ENCODE data around the gene PSME2. TPM values are rescaled to one million over a fixed set of nuclear protein-coding genes. Genes with fewer than 3 reads are reported as not detected.
A peak's percentile ranks its signal among the peaks of the same experiment; 100 is the strongest.

Gene PSME2
- total and polyA plus RNA-seq, 2 of the 13 experiments (the other 11 are each of a cell fraction or from before 2014, with no cell fraction given), result 332 to 716 TPM

GRCh38 chr14:24146453-24146977 is at the start of gene PSME2 (continued):
- TF ChIP-seq, protein P1, sequence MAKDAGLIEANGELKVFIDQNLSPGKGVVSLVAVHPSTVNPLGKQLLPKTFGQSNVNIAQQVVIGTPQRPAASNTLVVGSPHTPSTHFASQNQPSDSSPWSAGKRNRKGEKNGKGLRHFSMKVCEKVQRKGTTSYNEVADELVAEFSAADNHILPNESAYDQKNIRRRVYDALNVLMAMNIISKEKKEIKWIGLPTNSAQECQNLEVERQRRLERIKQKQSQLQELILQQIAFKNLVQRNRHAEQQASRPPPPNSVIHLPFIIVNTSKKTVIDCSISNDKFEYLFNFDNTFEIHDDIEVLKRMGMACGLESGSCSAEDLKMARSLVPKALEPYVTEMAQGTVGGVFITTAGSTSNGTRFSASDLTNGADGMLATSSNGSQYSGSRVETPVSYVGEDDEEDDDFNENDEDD (CRISPR knock-in tag; IDR thresholded peaks at IDR 0.05; ENCODE audit: borderline replicate concordance), result peak; percentile 47; the same call in 1 of the 2 replicates
- TF ChIP-seq ZHX2 (IDR thresholded peaks at IDR 0.05; ENCODE audit: low read depth) (peak; percentile 2; the same call in 1 of the 2 replicates), ZHX2 (CRISPR knock-in tag; IDR thresholded peaks at IDR 0.05; ENCODE audit: borderline replicate concordance) (no peak), BCL6 (CRISPR knock-in tag; IDR thresholded peaks at IDR 0.05) (peak; percentile 48), SRSF1 (optimal IDR thresholded peaks at IDR 0.05; ENCODE audit: low read depth, low read length) (peak; percentile 98), CBX2 (IDR thresholded peaks at IDR 0.05; ENCODE audit: low read depth, low read length) (no peak), CBX2 (CRISPR knock-in tag; IDR thresholded peaks at IDR 0.05; ENCODE audit: low read depth) (0 out of 2 replicates have a peak, but pooled peaks have one; percentile 18), SP5 (CRISPR knock-in tag; IDR thresholded peaks at IDR 0.05; ENCODE audit: borderline replicate concordance, low read depth) (peak; percentile 95), MNT (IDR thresholded peaks at IDR 0.05) (peak; percentile 67), ETV5 (CRISPR knock-in tag; IDR thresholded peaks at IDR 0.05; ENCODE audit: borderline replicate concordance) (0 out of 2 replicates have a peak, but pooled peaks have one; percentile 6), PAX8 (CRISPR knock-in tag; IDR thresholded peaks at IDR 0.05; ENCODE audit: borderline replicate concordance) (no peak; the same call in 1 of the 2 replicates), CREB3 (CRISPR knock-in tag; IDR thresholded peaks at IDR 0.05) (no peak), CEBPG (CRISPR knock-in tag; IDR thresholded peaks at IDR 0.05) (peak; percentile 38; the same call in 1 of the 2 replicates)
- TF ChIP-seq, protein P2, sequence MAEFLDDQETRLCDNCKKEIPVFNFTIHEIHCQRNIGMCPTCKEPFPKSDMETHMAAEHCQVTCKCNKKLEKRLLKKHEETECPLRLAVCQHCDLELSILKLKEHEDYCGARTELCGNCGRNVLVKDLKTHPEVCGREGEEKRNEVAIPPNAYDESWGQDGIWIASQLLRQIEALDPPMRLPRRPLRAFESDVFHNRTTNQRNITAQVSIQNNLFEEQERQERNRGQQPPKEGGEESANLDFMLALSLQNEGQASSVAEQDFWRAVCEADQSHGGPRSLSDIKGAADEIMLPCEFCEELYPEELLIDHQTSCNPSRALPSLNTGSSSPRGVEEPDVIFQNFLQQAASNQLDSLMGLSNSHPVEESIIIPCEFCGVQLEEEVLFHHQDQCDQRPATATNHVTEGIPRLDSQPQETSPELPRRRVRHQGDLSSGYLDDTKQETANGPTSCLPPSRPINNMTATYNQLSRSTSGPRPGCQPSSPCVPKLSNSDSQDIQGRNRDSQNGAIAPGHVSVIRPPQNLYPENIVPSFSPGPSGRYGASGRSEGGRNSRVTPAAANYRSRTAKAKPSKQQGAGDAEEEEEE (CRISPR knock-in tag; IDR thresholded peaks at IDR 0.05; ENCODE audit: borderline replicate concordance), result peak; percentile 89; the same call in 1 of the 2 replicates
